Activated CD8-positive, alpha-beta T cell treated with anti-CD3 and anti-CD28 coated beads, Interleukin-2, amount 10 ng/mL, durations not matched to agents 7 days and 5 days (primary cell): Measurements from ENCODE around the gene JADE3. TPM values are rescaled to one million over a fixed set of nuclear protein-coding genes. Genes with fewer than 3 reads are reported as not detected.

ENCODE experiments used
- ATAC-seq: fragments of 150-1000 bp; cut with Tn5 transposase; one replicate; pipeline ENCODE4 v1.10.0; 2021; ENCODE audit warnings: moderate library complexity
- CTCF ChIA-PET: fragments of 350-600 bp; sonication (Branson Sonifier 250); formaldehyde crosslinking; loops from one replicate; lab custom pipeline; 2021; ENCODE audit warnings: antibody characterized with exemption; lab: Charles Lee
- POLR2A ChIA-PET: fragments of 350-600 bp; sonication (Branson Sonifier 250); formaldehyde crosslinking; loops from one replicate; lab custom pipeline; 2021; ENCODE audit warnings: antibody characterized with exemption; lab: Charles Lee
- DNase-seq: peaks from one replicate; pipeline ENCODE4 v3.0.0-alpha.2; 2020
- H3K27ac Mint-ChIP-seq: one replicate; pipeline ENCODE4 v1.8.0; 2021; ENCODE audit warnings: mild to moderate bottlenecking, mixed read lengths
- H3K27me3 Mint-ChIP-seq: one replicate; pipeline ENCODE4 v1.8.0; 2021; ENCODE audit warnings: low read depth, mixed read lengths
- H3K36me3 Mint-ChIP-seq: one replicate; pipeline ENCODE4 v1.8.0; 2021; ENCODE audit warnings: low read depth, mixed read lengths
- H3K4me1 Mint-ChIP-seq: one replicate; pipeline ENCODE4 v1.8.0; 2021; ENCODE audit warnings: low read depth, mixed read lengths
- H3K4me3 Mint-ChIP-seq: one replicate; pipeline ENCODE4 v1.8.0; 2021; ENCODE audit warnings: mild to moderate bottlenecking, mixed read lengths
- H3K9me3 Mint-ChIP-seq: one replicate; pipeline ENCODE4 v1.8.0; 2022; ENCODE audit warnings: mixed read lengths; ENCODE audit not compliant: insufficient read depth
- total RNA-seq, 2 experiments: library from RNA; stranded (reverse); gene quantifications; one replicate each; pipeline ENCODE4 v1.2.3, GENCODE V29; 2021

The JADE3 gene
- total RNA-seq, 2 experiments from 2014 or later: 0.31 to 0.47 TPM

DNA sequence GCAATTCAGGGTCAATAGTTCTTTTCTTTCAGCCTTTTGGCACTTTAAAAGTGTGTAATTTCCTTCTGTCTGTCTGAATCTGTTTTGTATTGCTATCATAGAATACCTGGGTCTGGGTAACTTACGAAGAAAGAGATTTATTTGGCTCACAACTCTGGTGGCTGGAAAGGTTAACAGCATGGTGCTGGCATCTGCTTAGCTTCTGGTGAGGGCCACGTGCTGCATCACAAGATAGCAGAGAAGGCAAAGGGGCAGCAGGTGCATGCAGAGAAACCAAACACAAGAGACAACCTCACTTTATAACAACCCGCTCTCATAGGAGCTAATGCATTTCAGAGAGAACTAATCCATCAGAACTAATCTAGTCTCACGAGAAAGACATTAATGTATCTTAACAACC lies 184.8 kb downstream of the JADE3 start:
- no peak overlapping the region for H3K27ac Mint-ChIP-seq
- no peaks in the 10 kb centered on the region for H3K4me1 Mint-ChIP-seq
- H3K9me3 Mint-ChIP-seq: no peaks in the 10 kb centered on the region
- DNase-seq: no peak
- ATAC-seq: no peak
- H3K36me3 Mint-ChIP-seq: no peaks in the 10 kb centered on the region
- CTCF ChIA-PET: no interaction called here
- POLR2A ChIA-PET: no interaction called here
- no peak overlapping the region for H3K4me3 Mint-ChIP-seq
- no peaks in the 10 kb centered on the region for H3K27me3 Mint-ChIP-seq

- H3K27ac Mint-ChIP-seq: no peak overlapping the region
- no peak for DNase-seq
- ChIA-PET POLR2A (no interaction called here), CTCF (no interaction called here)
- no peaks in the 10 kb centered on the region for H3K36me3 Mint-ChIP-seq
- H3K4me1 Mint-ChIP-seq: no peaks in the 10 kb centered on the region
- no peak for ATAC-seq
- no peak overlapping the region for H3K4me3 Mint-ChIP-seq
- H3K9me3 Mint-ChIP-seq: no peaks in the 10 kb centered on the region
- H3K27me3 Mint-ChIP-seq: no peaks in the 10 kb centered on the region
Measured at GRCh38 chrX:47098338-47099094, 186.3 kb downstream of the JADE3 start.

- Mint-ChIP-seq H3K27me3 (no peaks in the 10 kb centered on the region), H3K36me3 (no peaks in the 10 kb centered on the region), H3K27ac (no peak overlapping the region), H3K9me3 (no peaks in the 10 kb centered on the region), H3K4me1 (no peaks in the 10 kb centered on the region), H3K4me3 (no peak overlapping the region)
- DNase-seq (no peak), ATAC-seq (no peak)
- ChIA-PET CTCF (no interaction called here), POLR2A (no interaction called here)
Measured at GRCh38 chrX:47101206-47101605, 189.0 kb downstream of the JADE3 start.

Other genes with a start within 250 kb of the JADE3 start
- gene SLC9A7, start 153.3 kb upstream of the JADE3 start, total RNA-seq: 1 to 10 TPM; 3.3 to 3.8 TPM
- gene RP2, start 75.4 kb upstream of the JADE3 start, total RNA-seq: 10 to 100 TPM; 11.1 to 12.8 TPM
- gene RGN, start 166.0 kb downstream of the JADE3 start, total RNA-seq: not detected
- gene NDUFB11, start 232.3 kb downstream of the JADE3 start, total RNA-seq: 100 to 1,000 TPM in 1 of 2 experiments, 10 to 100 TPM in 1; 92.9 to 103 TPM
- 10 to 100 TPM; 62.2 to 64.1 TPM for gene RBM10, start 232.8 kb downstream of the JADE3 start, total RNA-seq